ENCODE results near the gene SGPL1.
A peak's percentile ranks its signal among the peaks of the same experiment; 100 is the strongest.

Gene SGPL1

GRCh38 chr10:70814126-70814525 lies 1.6 kb upstream of the SGPL1 start:
- no peaks in the 10 kb centered on the region for H3K27me3 Mint-ChIP-seq
- peaks cover 22% of the 10 kb centered on the region for H3K36me3 Mint-ChIP-seq (ENCODE audit: low read depth)
- peak overlapping the region; percentile 2 for H3K4me3 Mint-ChIP-seq
- peaks cover 31% of the 10 kb centered on the region for H3K4me1 Mint-ChIP-seq (ENCODE audit: low read depth)
- H3K9me3 Mint-ChIP-seq, result no peaks in the 10 kb centered on the region
- peak overlapping the region; percentile 9 for H3K27ac Mint-ChIP-seq

GRCh38 chr10:70816220-70816894 lies 609 bp downstream of the SGPL1 start:
- Mint-ChIP-seq H3K9me3 (no peaks in the 10 kb centered on the region), H3K27ac (peak overlapping the region; percentile 89), H3K4me1 (ENCODE audit: low read depth) (peaks cover 49% of the 10 kb centered on the region)

GRCh38 chr10:70820976-70821750 lies 5.4 kb downstream of the SGPL1 start:
- H3K9me3 Mint-ChIP-seq, result no peaks in the 10 kb centered on the region
- no peaks in the 10 kb centered on the region for H3K27me3 Mint-ChIP-seq
- peaks cover 70% of the 10 kb centered on the region for H3K36me3 Mint-ChIP-seq (ENCODE audit: low read depth)
- H3K27ac Mint-ChIP-seq, result peak overlapping the region; percentile 86
- peaks cover 60% of the 10 kb centered on the region for H3K4me1 Mint-ChIP-seq (ENCODE audit: low read depth)
- H3K4me3 Mint-ChIP-seq, result peak overlapping the region; percentile 47

More at GRCh38 chr10:70816220-70816894, 609 bp downstream of the SGPL1 start:
- Mint-ChIP-seq H3K36me3 (ENCODE audit: low read depth) (peaks cover 40% of the 10 kb centered on the region), H3K27me3 (no peaks in the 10 kb centered on the region), H3K4me3 (peak overlapping the region; percentile 93)

- no peak overlapping the region for H3K4me3 Mint-ChIP-seq
- peaks cover 63% of the 10 kb centered on the region for H3K4me1 Mint-ChIP-seq (ENCODE audit: low read depth)
- peaks cover 74% of the 10 kb centered on the region for H3K36me3 Mint-ChIP-seq (ENCODE audit: low read depth)
- H3K27ac Mint-ChIP-seq, result peak overlapping the region; percentile 86
- no peaks in the 10 kb centered on the region for H3K27me3 Mint-ChIP-seq
- H3K9me3 Mint-ChIP-seq, result no peaks in the 10 kb centered on the region
Measured at GRCh38 chr10:70822076-70822820, 6.5 kb downstream of the SGPL1 start.

GRCh38 chr10:70827086-70827757 lies 11.5 kb downstream of the SGPL1 start:
- peak overlapping the region; percentile 5 for H3K4me3 Mint-ChIP-seq
- H3K9me3 Mint-ChIP-seq, result no peaks in the 10 kb centered on the region
- peaks cover 69% of the 10 kb centered on the region for H3K36me3 Mint-ChIP-seq (ENCODE audit: low read depth)
- H3K4me1 Mint-ChIP-seq (ENCODE audit: low read depth), result peaks cover 63% of the 10 kb centered on the region
- no peaks in the 10 kb centered on the region for H3K27me3 Mint-ChIP-seq
- peak overlapping the region; percentile 65 for H3K27ac Mint-ChIP-seq

GRCh38 chr10:70828923-70829322 lies 13.2 kb downstream of the SGPL1 start:
- peak overlapping the region; percentile 2 for H3K27ac Mint-ChIP-seq
- H3K36me3 Mint-ChIP-seq (ENCODE audit: low read depth), result peaks cover 77% of the 10 kb centered on the region
- no peak overlapping the region for H3K4me3 Mint-ChIP-seq
- peaks cover 75% of the 10 kb centered on the region for H3K4me1 Mint-ChIP-seq (ENCODE audit: low read depth)
- H3K27me3 Mint-ChIP-seq, result no peaks in the 10 kb centered on the region
- no peaks in the 10 kb centered on the region for H3K9me3 Mint-ChIP-seq

- peak overlapping the region; percentile 68 for H3K27ac Mint-ChIP-seq
- peaks cover 77% of the 10 kb centered on the region for H3K36me3 Mint-ChIP-seq (ENCODE audit: low read depth)
- H3K4me3 Mint-ChIP-seq, result no peak overlapping the region
Measured at GRCh38 chr10:70829543-70829942, 13.8 kb downstream of the SGPL1 start.

GRCh38 chr10:70830164-70830563 lies 14.4 kb downstream of the SGPL1 start:
- H3K4me1 Mint-ChIP-seq (ENCODE audit: low read depth), result peaks cover 88% of the 10 kb centered on the region

More at GRCh38 chr10:70829543-70829942, 13.8 kb downstream of the SGPL1 start:
- no peaks in the 10 kb centered on the region for H3K9me3 Mint-ChIP-seq
- no peaks in the 10 kb centered on the region for H3K27me3 Mint-ChIP-seq
- peaks cover 81% of the 10 kb centered on the region for H3K4me1 Mint-ChIP-seq (ENCODE audit: low read depth)

GRCh38 chr10:70832221-70832620 lies 16.5 kb downstream of the SGPL1 start:
- H3K27ac Mint-ChIP-seq, result peak overlapping the region; percentile 91

More at GRCh38 chr10:70830164-70830563, 14.4 kb downstream of the SGPL1 start:
- peak overlapping the region; percentile 12 for H3K27ac Mint-ChIP-seq
- H3K4me3 Mint-ChIP-seq, result no peak overlapping the region
- H3K36me3 Mint-ChIP-seq (ENCODE audit: low read depth), result peaks cover 80% of the 10 kb centered on the region
- H3K9me3 Mint-ChIP-seq, result no peaks in the 10 kb centered on the region
- no peaks in the 10 kb centered on the region for H3K27me3 Mint-ChIP-seq

GRCh38 chr10:70832852-70833528 lies 17.2 kb downstream of the SGPL1 start:
- Mint-ChIP-seq H3K36me3 (ENCODE audit: low read depth) (peaks cover 76% of the 10 kb centered on the region), H3K27ac (peak overlapping the region; percentile 91), H3K9me3 (peaks cover 3% of the 10 kb centered on the region), H3K4me3 (peak overlapping the region; percentile 56), H3K27me3 (no peaks in the 10 kb centered on the region), H3K4me1 (ENCODE audit: low read depth) (peaks cover 91% of the 10 kb centered on the region)

More at GRCh38 chr10:70832221-70832620, 16.5 kb downstream of the SGPL1 start:
- H3K9me3 Mint-ChIP-seq, result peaks cover under 1% of the 10 kb centered on the region
- H3K36me3 Mint-ChIP-seq (ENCODE audit: low read depth), result peaks cover 75% of the 10 kb centered on the region
- H3K4me1 Mint-ChIP-seq (ENCODE audit: low read depth), result peaks cover 91% of the 10 kb centered on the region
- H3K27me3 Mint-ChIP-seq, result no peaks in the 10 kb centered on the region
- no peak overlapping the region for H3K4me3 Mint-ChIP-seq

- Mint-ChIP-seq H3K27me3 (no peaks in the 10 kb centered on the region), H3K36me3 (ENCODE audit: low read depth) (peaks cover 79% of the 10 kb centered on the region), H3K4me1 (ENCODE audit: low read depth) (peaks cover 93% of the 10 kb centered on the region), H3K27ac (peak overlapping the region; percentile 91), H3K9me3 (peaks cover 3% of the 10 kb centered on the region), H3K4me3 (peak overlapping the region; percentile 56)
Measured at GRCh38 chr10:70833601-70834000, 17.9 kb downstream of the SGPL1 start.

- H3K4me3 Mint-ChIP-seq, result peak overlapping the region; percentile 56
- no peaks in the 10 kb centered on the region for H3K27me3 Mint-ChIP-seq
- H3K9me3 Mint-ChIP-seq, result peaks cover 3% of the 10 kb centered on the region
- peaks cover 93% of the 10 kb centered on the region for H3K4me1 Mint-ChIP-seq (ENCODE audit: low read depth)
- peaks cover 79% of the 10 kb centered on the region for H3K36me3 Mint-ChIP-seq (ENCODE audit: low read depth)
- peak overlapping the region; percentile 91 for H3K27ac Mint-ChIP-seq
Measured at GRCh38 chr10:70834021-70834420, 18.3 kb downstream of the SGPL1 start.

GRCh38 chr10:70834441-70835151 lies 18.8 kb downstream of the SGPL1 start:
- Mint-ChIP-seq H3K27me3 (no peaks in the 10 kb centered on the region), H3K4me1 (ENCODE audit: low read depth) (peaks cover 91% of the 10 kb centered on the region), H3K36me3 (ENCODE audit: low read depth) (peaks cover 74% of the 10 kb centered on the region), H3K4me3 (peak overlapping the region; percentile 56), H3K27ac (peak overlapping the region; percentile 91), H3K9me3 (peaks cover 3% of the 10 kb centered on the region)

All from stimulated activated naive CD8-positive, alpha-beta T cell treated with anti-CD3 and anti-CD28 coated beads, Interleukin-15, Interleukin-2, amounts not matched to agents 100 ng/mL and 50 ng/mL, for 24 hours (primary cell).